ENCODE data around the gene EYA3. TPM values are rescaled to one million over a fixed set of nuclear protein-coding genes. Genes with fewer than 3 reads are reported as not detected.

EYA3 gene
- total and polyA plus RNA-seq, 2 donors (not counting 3 experiments of a cell fraction or from before 2014, with no cell fraction given): 12.7 to 33.0 TPM

GRCh38 chr1:28044399-28044798 is 44.0 kb downstream of the EYA3 start:
- Histone ChIP-seq H3K4me2 (ENCODE audit: insufficient read depth, low read length) (no peak overlapping the region), H3K9me3 (replicated peaks; ENCODE audit: control insufficient read depth, insufficient read depth, low read length) (no peaks in the 10 kb centered on the region), H4K20me1 (replicated peaks; ENCODE audit: control insufficient read depth, extremely low read depth, insufficient read depth, low read length) (no peaks in the 10 kb centered on the region), H2AFZ (ENCODE audit: low read depth, low read length) (no peak overlapping the region), H3K9ac (replicated peaks; ENCODE audit: extremely low read depth, insufficient read depth, low read length) (no peak overlapping the region), H3K4me3 (replicated peaks in 1 of 3; ENCODE audit: insufficient read depth in 1 of 3, low read depth in 1 of 3, low read length in 3 of 3) (no peak overlapping the region), H3K4me1 (ENCODE audit: control insufficient read depth, extremely low read depth, insufficient read depth, low read length) (peaks cover 19% of the 10 kb centered on the region), H3K27ac (ENCODE audit: insufficient read depth, low read depth, low read length) (no peak overlapping the region), H3K79me2 (ENCODE audit: control insufficient read depth, insufficient read depth, low read length) (peaks cover 8% of the 10 kb centered on the region), H3K27me3 (ENCODE audit: control insufficient read depth in 2 of 2, insufficient read depth in 2 of 2, low read length in 2 of 2) (no peaks in the 10 kb centered on the region), H3K36me3 (ENCODE audit: control insufficient read depth in 2 of 2, extremely low read depth in 1 of 2, insufficient read depth in 2 of 2, low read length in 2 of 2) (no peaks in the 10 kb centered on the region), H3K9me1 (replicated peaks; ENCODE audit: control insufficient read depth, extremely low read depth, insufficient read depth, low read length) (no peaks in the 10 kb centered on the region)
- dilution Hi-C loops (cut with MboI; ENCODE audit: extremely low pct_ligation_motif_present, low sequenced_read_pairs): no loop called here
- ChIA-PET CTCF (no interaction called here), POLR2A (interaction anchor here (0.6 kb wide), 1 partner anchor 31 kb away, joined by 3 read pairs; no protein-coding TSS in a partner anchor)
- no TSS peak for BruUV-seq (replicated peaks)
- no peak for FAIRE-seq
- TF ChIP-seq POLR2AphosphoS5 (IDR thresholded peaks at IDR 0.05; ENCODE audit: insufficient read depth, low read depth, low read length) (no peak), POLR2A (IDR thresholded peaks at IDR 0.05; ENCODE audit: low read depth, low read length) (no peak), MYC (IDR thresholded peaks at IDR 0.05; ENCODE audit: low read depth, low read length) (no peak), JUN (IDR thresholded peaks at IDR 0.05; ENCODE audit: borderline replicate concordance, insufficient read depth, insufficient read length, low read depth) (no peak), EZH2 (IDR thresholded peaks at IDR 0.05; ENCODE audit: borderline replicate concordance, low read depth, low read length, severe bottlenecking) (no peak), GATA2 (IDR thresholded peaks at IDR 0.05; ENCODE audit: insufficient read depth, insufficient read length, low read depth, low read length) (no peak), FOS (IDR thresholded peaks at IDR 0.05; ENCODE audit: borderline replicate concordance, insufficient read depth, low read length) (no peak)
- TF ChIP-seq, protein P1, sequence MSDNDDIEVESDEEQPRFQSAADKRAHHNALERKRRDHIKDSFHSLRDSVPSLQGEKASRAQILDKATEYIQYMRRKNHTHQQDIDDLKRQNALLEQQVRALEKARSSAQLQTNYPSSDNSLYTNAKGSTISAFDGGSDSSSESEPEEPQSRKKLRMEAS (IDR thresholded peaks at IDR 0.05; ENCODE audit: insufficient read depth, insufficient read length): no peak
- TF ChIP-seq, protein P2, sequence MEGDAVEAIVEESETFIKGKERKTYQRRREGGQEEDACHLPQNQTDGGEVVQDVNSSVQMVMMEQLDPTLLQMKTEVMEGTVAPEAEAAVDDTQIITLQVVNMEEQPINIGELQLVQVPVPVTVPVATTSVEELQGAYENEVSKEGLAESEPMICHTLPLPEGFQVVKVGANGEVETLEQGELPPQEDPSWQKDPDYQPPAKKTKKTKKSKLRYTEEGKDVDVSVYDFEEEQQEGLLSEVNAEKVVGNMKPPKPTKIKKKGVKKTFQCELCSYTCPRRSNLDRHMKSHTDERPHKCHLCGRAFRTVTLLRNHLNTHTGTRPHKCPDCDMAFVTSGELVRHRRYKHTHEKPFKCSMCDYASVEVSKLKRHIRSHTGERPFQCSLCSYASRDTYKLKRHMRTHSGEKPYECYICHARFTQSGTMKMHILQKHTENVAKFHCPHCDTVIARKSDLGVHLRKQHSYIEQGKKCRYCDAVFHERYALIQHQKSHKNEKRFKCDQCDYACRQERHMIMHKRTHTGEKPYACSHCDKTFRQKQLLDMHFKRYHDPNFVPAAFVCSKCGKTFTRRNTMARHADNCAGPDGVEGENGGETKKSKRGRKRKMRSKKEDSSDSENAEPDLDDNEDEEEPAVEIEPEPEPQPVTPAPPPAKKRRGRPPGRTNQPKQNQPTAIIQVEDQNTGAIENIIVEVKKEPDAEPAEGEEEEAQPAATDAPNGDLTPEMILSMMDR (IDR thresholded peaks at IDR 0.05; ENCODE audit: extremely low read depth in 1 of 2, insufficient read depth in 1 of 2, low read depth in 1 of 2, low read length in 2 of 2): no peak
- intact Hi-C loops (cut with micrococcal nuclease): no loop called here
- no peak for DNase-seq (ENCODE audit: low read depth, low spot score)

Measured in endothelial cell of umbilical vein (primary cell).